HG03342 (cell line): ENCODE data around the gene CHMP4A.

Source experiments
- ATAC-seq: cut with Tn5 transposase; IDR thresholded peaks from one replicate; pipeline ENCODE4 v1.9.1; 2021; ENCODE audit warnings: mild to moderate bottlenecking, moderate library complexity; ENCODE audit not compliant: unreplicated experiment

Gene CHMP4A

GRCh38 chr14:24182110-24182882 is 31.0 kb downstream of the CHMP4A start:
- ATAC-seq: no peak

- no peak for ATAC-seq
Measured at GRCh38 chr14:24181371-24182077, 31.8 kb downstream of the CHMP4A start.

- ATAC-seq: no peak
Measured at GRCh38 chr14:24179961-24180796, 33.1 kb downstream of the CHMP4A start.

DNA sequence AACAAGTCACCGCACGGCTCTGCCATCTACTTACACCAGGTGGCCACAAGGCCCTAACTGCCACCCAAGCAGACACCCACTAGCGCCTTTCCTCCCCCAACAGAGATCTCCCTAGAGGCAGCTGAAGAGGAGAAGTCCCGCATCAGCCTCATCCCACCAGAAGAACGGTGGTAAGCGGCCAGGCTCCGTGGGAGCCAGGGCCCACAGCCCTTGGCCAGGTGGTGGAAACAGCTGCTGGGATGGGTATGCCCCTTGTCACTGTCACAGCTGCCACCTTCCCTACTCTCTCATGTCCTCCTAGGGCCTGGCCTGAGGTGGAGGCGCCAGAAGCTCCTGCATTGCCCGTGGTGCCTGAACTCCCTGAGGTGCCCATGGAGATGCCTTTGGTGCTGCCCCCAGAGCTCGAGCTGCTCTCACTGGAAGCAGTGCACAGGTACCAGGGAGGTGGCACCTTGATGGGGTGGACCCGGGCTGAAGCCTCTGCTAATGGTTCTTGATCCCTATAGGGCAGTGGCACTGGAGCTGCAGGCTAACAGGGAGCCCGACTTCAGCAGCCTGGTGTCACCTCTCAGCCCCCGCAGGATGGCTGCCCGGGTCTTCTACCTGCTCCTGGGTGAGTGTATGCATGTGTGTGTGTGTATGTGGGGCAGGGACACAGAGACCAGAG is 33.9 kb downstream of the CHMP4A start:
- ATAC-seq: no peak

DNA sequence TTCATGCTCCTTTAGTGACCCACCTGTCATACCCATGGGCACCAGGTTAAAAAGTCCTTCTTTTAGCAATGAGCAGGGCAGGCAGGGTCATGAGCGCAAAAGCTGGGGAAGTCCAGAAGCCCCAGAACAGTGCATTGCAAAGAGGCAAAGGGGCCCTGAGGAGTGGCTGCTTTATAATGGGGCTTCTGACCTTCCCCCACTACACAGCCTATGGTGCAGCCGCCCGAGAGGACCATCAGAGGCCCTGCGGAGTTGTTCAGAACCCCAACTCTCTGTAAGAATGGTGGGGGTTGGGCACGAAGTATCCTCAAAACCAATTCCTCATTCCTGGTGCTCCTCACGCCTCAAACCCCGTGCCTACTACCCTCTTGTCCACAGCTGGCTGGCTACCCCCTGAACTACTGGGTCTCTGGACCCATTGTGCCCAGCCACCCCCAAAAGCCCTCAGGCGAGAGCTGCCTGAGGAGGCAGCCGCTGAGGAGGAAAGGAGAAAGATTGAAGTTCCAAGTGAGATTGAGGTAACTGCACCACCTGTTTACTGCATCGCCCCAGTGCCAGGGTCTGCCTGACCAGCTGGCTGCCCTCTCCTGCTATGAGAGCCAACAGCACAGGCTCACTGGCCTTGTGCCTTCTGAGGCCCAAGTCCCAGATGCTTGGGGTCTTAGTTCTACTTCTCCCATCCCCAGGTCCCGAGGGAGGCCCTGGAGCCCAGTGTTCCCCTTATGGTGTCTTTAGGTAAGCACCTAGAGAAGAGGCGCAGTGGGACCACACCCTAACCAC is 34.7 kb downstream of the CHMP4A start:
- ATAC-seq: no peak

DNA sequence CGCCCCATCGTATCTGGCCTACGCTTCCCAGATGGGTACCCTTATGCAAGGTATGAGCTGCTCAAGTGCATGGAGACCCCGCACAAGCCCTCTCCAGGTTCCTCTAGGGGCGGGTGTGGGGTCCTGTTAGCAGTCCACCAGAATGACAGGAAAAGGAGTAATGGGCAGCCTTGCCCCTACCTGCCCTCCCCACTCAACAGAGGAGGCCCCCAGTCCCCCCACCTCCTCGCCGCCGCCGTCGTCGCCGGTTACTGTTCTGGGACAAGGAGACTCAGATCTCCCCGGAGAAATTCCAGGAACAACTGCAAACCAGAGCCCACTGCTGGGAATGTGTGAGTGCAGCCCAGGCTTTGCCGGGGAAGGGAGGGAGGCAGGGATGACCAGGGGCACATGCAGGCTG is 35.4 kb downstream of the CHMP4A start:
- ATAC-seq: no peak

GRCh38 chr14:24177041-24177825 is 36.1 kb downstream of the CHMP4A start:
- ATAC-seq: no peak

GRCh38 chr14:24176599-24176998 is 36.7 kb downstream of the CHMP4A start:
- ATAC-seq: no peak

GRCh38 chr14:24172871-24173281 is 40.4 kb downstream of the CHMP4A start:
- no peak for ATAC-seq

DNA sequence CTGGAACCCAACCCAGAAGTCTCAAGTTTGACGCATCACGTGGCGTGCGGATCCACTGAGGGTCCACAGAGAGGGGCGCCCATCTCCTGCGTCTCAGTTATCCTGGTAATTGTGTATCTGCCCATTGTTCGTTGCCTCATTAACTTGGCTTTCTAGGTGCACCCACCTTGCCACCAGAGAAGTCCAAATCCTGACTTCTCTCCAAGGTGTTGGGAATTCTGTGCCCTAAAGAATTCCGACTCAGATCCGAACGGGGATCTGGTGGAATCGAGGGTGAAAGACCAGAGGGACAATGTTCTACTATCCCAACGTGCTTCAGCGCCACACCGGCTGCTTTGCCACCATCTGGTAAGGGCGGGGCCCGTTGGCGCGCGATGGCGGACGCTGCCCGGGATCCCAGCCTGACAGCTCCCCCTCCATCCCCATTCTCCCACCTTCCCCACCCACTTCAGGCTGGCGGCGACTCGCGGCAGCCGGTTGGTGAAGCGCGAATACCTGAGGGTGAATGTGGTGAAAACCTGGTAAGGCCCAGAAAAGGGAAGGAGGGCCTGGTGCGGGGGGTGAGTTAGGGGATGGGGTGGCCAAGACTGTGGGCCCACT is 40.9 kb downstream of the CHMP4A start:
- no peak for ATAC-seq

GRCh38 chr14:24171422-24172260 is 41.6 kb downstream of the CHMP4A start, which contains the start of gene REC8:
Gene REC8 (plus strand): TSS chr14:24172080. CDS start chr14:24172553, 473 bp downstream.
- peak; percentile 72 for ATAC-seq

GRCh38 chr14:24167469-24168114 is 45.7 kb downstream of the CHMP4A start:
- ATAC-seq: no peak

- ATAC-seq: no peak
Measured at GRCh38 chr14:24165785-24166184, 47.5 kb downstream of the CHMP4A start.

GRCh38 chr14:24164518-24164991 is 48.7 kb downstream of the CHMP4A start:
- no peak for ATAC-seq

- ATAC-seq: no peak
Measured at GRCh38 chr14:24162093-24162492, 51.2 kb downstream of the CHMP4A start.

GRCh38 chr14:24160850-24161804 is 52.2 kb downstream of the CHMP4A start, which contains the start of gene IRF9:
Gene IRF9 (plus strand): TSS chr14:24161265. CDS start chr14:24162145, 880 bp downstream.
- ATAC-seq: peak; percentile 70
